ES-I3 (cell line): ENCODE data around the gene BUB1.
"Not testable (repeated sequence)": the region's sequence is repeated elsewhere in the genome, so short reads cannot be mapped to it uniquely, and the experiment has no call there.

ENCODE experiments used
- H3K36me3 ChIP-seq: 2 replicates; pipeline ENCODE4 v1.6.1; 2013; ENCODE audit warnings: mild to moderate bottlenecking, low read length, control low read depth, moderate library complexity; ENCODE audit not compliant: insufficient read depth
- H3K4me1 ChIP-seq: 2 replicates; pipeline ENCODE4 v1.6.1; 2013; ENCODE audit warnings: mild to moderate bottlenecking, control low read depth, low read length; ENCODE audit not compliant: insufficient read depth
- H3K9ac ChIP-seq: 2 replicates; pipeline ENCODE4 v1.6.1; 2013; ENCODE audit warnings: low read depth, mild to moderate bottlenecking, low read length, moderate library complexity
- H3K9me3 ChIP-seq: 2 replicates; pipeline ENCODE4 v1.6.1; 2013; ENCODE audit warnings: mild to moderate bottlenecking, low read length, moderate library complexity; ENCODE audit not compliant: control insufficient read depth, insufficient read depth

The BUB1 gene

DNA sequence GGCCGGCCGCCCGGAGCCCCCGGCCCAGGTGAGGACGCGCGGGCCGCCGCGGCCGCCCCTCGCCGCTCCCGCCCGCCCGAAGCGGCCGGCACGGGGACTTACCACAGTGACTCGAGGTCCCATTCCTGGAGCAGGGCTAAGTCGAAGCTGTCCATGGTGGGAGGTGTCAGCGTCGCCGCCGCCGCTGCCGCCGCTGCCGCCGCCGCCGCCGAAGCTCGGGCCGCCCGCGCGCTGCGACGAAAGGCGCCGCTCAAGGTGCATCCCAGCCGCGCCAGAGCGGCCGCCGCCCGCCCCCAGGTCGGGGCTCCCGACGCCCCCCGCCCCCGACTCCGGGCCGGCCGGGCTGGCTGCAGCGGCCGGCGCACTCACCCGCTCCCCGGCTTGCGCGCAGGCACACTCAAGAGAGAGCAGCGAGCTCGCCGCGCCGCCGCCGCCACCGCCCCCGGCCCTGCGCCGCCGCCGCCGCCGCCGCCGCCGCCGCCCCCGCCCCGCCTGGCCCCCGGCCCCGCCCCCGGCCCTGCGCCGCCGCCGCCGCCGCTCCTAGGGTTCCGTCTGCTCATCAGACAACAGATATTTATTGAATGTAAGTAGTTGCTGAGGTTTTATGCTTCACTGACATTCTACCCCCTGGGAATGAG lies 67.1 kb downstream of the BUB1 start:
- not testable (repeated sequence) for H3K36me3 ChIP-seq, H3K9me3 ChIP-seq, H3K9ac ChIP-seq, H3K4me1 ChIP-seq

DNA sequence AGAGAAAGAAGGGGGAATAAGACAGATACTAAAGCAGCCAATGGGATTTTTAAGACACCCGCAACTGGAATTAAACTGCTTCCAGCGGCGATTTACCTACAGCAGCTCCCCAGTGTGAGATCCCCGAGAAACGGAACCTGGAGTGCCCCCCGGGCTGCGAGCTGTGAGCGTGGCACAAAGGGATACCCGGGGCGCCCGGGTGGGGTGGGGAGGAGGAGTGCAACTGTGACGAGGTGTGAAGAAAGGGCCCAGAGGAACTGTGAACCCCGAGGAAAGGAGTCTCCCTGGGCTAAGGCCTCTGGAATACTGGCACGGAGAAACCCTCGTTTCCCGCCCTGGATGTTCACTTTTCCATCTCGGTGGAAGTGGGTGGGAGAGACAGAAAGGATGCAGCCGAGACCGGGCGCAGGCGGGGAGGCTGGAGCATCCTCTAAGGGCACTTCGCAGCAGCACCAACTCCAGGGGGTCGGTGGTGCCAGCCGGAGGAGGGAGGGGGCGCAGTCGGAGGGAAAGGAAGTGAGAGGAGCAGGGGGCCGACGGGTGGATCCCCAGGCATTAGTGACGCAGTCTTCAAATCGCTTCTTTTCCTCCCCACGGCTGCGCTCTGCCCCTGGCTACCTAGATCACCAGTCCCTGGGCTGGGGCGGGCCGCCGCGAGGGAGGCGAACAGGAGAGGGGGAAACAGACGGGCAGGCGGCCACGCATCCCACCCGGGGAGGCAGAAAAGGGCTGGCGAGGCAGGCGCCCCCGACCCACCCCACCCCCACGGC lies 67.8 kb downstream of the BUB1 start:
- not testable (repeated sequence) for H3K4me1 ChIP-seq, H3K9ac ChIP-seq, H3K36me3 ChIP-seq, H3K9me3 ChIP-seq

DNA sequence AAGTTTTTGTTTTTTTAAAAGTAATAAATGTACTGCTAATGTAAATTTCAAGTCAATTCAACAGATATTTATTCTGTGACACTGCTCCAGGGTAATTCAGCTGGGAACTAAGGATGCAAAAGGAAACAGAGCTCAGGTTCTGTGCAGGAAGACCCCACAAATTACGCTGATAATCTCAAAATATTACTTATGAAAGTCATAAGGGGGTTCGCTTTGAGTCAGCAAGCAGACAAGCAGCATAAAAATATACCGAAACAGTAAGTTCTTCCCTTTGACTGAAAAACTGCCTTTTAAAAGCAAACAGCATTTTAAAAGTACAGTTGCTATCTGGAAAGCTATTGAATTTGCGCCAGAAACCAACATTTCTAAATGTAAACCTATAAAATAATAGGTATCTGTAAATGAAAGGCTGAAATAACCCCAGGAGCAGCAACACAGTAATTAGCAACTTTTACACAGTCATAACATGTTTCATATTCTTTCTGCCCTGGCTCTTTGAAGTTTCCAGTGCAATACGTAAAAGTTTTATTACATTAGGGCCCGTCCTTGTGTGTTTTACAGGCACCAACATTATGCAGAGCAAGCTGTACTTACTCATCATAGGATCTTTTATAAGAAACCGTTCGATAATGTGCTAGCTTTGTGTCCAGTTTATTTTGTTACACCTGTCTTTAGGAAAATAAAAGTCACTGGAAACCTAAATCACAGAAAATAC lies 68.9 kb downstream of the BUB1 start:
- not testable (repeated sequence) for H3K9me3 ChIP-seq, H3K4me1 ChIP-seq, H3K9ac ChIP-seq, H3K36me3 ChIP-seq

DNA sequence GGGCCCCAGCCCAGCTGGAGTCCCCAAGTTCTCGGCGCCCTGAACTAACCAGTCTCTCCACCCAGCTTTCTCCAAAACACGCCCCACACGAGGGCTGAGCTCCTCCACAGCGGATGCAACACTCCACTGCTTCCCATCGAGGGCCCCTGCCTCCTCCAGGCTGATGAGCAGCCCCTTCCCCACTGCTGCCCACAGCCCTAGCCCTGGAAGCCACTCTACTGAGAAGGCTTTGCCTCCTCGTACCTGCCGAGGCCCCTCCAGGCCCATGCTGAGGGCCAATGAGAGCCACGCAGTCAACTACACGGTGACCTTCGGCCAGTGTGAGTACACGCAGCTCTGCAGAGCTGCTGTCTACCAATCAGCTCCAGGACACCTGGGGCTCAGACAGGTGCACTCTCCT lies 72.8 kb downstream of the BUB1 start:
- not testable (repeated sequence) for H3K9me3 ChIP-seq, H3K4me1 ChIP-seq, H3K9ac ChIP-seq, H3K36me3 ChIP-seq

DNA sequence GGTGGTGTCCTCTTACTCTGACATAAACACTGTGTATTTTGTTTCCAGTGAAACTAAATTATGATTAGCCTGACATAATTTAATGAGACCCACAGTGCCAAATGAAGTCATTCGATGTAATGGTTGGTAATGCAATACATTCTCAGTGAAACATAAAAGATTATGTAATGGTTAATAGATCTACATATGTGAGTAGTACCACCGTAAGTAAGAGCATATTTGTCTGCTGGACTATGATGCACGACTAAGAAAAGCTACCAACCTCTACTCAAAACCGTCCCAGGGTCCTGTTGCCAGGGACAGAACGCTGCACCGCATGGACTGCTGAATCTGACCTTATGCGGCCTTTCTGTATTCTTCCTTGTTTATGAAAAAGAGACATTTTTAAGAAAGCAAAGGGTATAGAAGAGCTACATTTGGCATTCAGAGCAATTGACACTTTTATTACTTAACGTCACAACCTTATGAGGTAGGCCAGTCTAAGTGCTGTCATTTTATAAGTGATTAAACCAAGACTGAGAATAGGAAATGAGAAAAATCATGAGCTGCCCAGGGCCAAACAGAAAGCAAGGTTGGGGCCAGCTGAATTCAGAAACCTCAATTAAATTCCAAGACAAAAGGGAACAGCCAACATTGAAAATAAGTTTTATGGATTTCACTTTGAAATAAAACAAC lies 73.8 kb downstream of the BUB1 start:
- not testable (repeated sequence) for H3K9ac ChIP-seq, H3K4me1 ChIP-seq, H3K9me3 ChIP-seq, H3K36me3 ChIP-seq

DNA sequence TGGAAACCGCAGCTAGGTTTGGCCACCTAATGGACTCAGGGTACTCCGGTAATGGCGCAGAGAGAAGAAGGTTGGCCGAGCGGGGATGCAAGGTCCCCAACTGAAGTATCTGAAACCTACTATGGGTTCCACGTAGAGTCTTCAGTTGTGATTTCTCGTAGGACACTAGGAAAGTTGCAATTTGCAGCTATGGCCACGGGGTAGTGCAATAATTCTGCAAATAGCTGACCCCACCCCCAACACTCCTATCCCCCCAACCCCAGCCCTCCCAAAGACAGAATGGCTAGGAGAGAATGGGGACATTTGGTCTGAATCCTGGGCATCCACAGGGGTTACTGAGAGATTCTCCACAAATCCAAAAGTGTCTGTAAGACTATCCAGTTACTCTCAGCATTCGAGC lies 75.7 kb downstream of the BUB1 start:
- not testable (repeated sequence) for H3K9ac ChIP-seq, H3K9me3 ChIP-seq, H3K36me3 ChIP-seq, H3K4me1 ChIP-seq

DNA sequence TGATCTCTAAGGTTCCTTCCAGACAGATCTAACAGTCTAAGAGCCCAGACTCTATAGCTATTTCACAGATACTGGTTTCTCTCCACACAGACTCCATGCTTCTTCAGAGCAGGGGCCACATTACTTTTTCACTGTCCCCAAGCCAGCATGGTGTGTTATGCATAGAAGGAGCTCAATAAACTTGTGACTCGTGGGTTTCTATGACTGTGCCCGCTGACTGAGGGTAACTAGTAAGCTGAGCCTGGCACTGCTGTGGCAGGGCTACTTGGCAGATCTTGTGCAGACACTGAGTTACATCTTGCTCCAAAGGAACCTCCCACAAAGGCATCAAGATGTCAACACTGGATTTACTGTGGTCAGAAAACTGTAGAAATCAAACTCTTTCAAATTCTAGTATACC lies 85.9 kb downstream of the BUB1 start:
- H3K9ac ChIP-seq, H3K36me3 ChIP-seq, H3K4me1 ChIP-seq, H3K9me3 ChIP-seq: not testable (repeated sequence)

DNA sequence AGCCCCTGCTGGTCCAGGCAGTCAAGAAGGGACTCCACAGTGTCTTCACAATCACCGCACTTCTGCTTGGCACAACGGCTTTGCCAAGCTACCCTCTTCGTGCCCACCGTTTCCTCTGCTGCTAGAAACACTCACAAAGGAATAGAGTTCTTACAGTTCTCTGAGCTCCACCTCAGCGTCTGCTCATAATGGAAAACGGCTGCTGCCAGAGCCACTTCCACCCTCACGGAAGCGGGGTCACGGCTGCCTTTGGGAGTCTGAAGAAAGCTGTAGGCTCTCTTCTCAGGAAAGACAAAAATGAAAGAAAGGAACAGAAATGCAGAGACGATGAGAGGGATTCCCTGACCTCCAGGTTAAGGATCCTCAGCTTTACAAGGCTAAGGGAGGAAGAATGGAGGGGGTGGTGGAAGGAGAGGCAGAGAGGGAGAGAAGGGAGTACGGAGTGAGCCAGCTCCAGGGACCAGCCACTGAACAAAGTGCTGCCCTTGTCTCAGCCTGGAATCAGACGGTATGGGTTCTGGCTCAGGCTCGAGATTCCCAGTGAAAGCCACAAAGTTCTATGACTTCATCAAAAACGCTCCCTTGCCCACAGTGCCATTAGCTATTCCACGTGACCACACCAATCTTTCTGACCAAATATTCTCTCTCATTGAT lies 88.1 kb downstream of the BUB1 start:
- not testable (repeated sequence) for H3K9ac ChIP-seq, H3K36me3 ChIP-seq, H3K9me3 ChIP-seq, H3K4me1 ChIP-seq

DNA sequence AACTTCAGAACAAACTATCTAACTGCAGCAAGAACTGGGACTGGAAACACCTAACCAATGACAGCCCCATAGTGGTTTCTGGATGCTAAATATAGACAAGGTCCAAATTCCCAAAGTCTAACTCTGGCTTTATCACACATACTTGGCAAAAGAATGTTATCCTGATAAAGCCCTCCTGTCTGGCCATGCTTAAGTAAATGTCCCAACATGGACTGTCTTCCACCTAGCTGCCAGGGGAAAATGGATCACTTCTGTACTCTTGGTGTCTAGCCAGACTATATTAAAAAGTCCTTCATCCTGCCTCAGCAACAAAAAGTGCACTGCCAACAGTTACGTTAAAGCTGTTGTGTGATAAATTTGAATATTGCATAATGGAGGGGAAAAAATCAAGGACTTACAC lies 89.3 kb downstream of the BUB1 start:
- H3K4me1 ChIP-seq, H3K9me3 ChIP-seq, H3K36me3 ChIP-seq, H3K9ac ChIP-seq: not testable (repeated sequence)
